GM23338 (cell line): ENCODE results near the gene NPFF.

Source experiments
- CTCF ChIP-seq, 2 experiments: fragments of 200-600 bp in 1 of 2; sonication (generic) in 1 of 2; conservative IDR thresholded peaks; 2 replicates each; pipeline versions ENCODE4 v1.5.1 to v1.6.1; 2016 to 2017; ENCODE audit warnings: antibody characterized with exemption in 2 of 2, low read depth in 2 of 2, mild to moderate bottlenecking in 2 of 2, moderate library complexity in 1 of 2
- ETS1 ChIP-seq: IDR thresholded peaks from 2 replicates; pipeline ENCODE4 v1.6.1; 2016; ENCODE audit warnings: antibody characterized with exemption
- EZH2 ChIP-seq: fragments of 200-600 bp; sonication (generic); IDR thresholded peaks from one replicate; pipeline ENCODE4 v1.8.0; 2017; ENCODE audit warnings: antibody characterized with exemption, mild to moderate bottlenecking, low read depth; ENCODE audit not compliant: unreplicated experiment
- REST ChIP-seq: IDR thresholded peaks from one replicate; pipeline ENCODE4 v1.6.1; 2018; ENCODE audit warnings: antibody characterized with exemption; ENCODE audit not compliant: unreplicated experiment
- ZNF331 ChIP-seq: fragments of 250-450 bp; sonication (Bioruptor Pico); IDR thresholded peaks from 2 replicates; pipeline ENCODE4 v1.5.0; 2020; ENCODE audit warnings: low read depth, mild to moderate bottlenecking, moderate library complexity

GRCh38 chr12:53532021-53532420, 24.7 kb upstream of the NPFF start:
- no peak for TF ChIP-seq CTCF (conservative IDR thresholded peaks at IDR 0.05; ENCODE audit: low read depth in 2 of 2)
- TF ChIP-seq ZNF331, result no peak
- no peak for TF ChIP-seq REST
- no peak for TF ChIP-seq ETS1
- TF ChIP-seq EZH2, result no peak
